Measurements from ENCODE around the gene ZNF268.

- TF ChIP-seq CTCF (IDR thresholded peaks at IDR 0.05) (no peak), POLR2AphosphoS5 (IDR thresholded peaks at IDR 0.05) (no peak), POLR2A (IDR thresholded peaks at IDR 0.05) (no peak)
Observed at GRCh38 chr12:133222211-133222610, 40.9 kb downstream of the ZNF268 start.
